SK-N-SH treated with all-trans-retinoic acid at 6 μM for 48 hours (cell line): ENCODE measurements around the gene LRRFIP1.

Source experiments
- ESRRG ChIP-seq: fragments of 250-450 bp; sonication (Bioruptor Pico); IDR thresholded peaks from 2 replicates; pipeline ENCODE4 v1.6.1; 2021; ENCODE audit warnings: mild to moderate bottlenecking
- GLIS3 ChIP-seq: fragments of 250-450 bp; sonication (Bioruptor Pico); IDR thresholded peaks from 2 replicates; pipeline ENCODE4 v1.5.0; 2020; ENCODE audit warnings: mild to moderate bottlenecking, moderate library complexity
- RARB ChIP-seq: fragments of 250-450 bp; sonication (Bioruptor Pico); IDR thresholded peaks from 2 replicates; pipeline ENCODE4 v1.8.0; 2021; ENCODE audit warnings: mild to moderate bottlenecking, moderate library complexity
- TCF4 ChIP-seq: fragments of 250-450 bp; sonication (Bioruptor Pico); IDR thresholded peaks from 2 replicates; pipeline ENCODE4 v1.8.0; 2021; ENCODE audit warnings: mild to moderate bottlenecking, moderate library complexity, borderline replicate concordance
- ZFP30 ChIP-seq: fragments of 450-650 bp; formaldehyde crosslinking; IDR thresholded peaks from 2 replicates; pipeline ENCODE4 v1.5.0; 2022; ENCODE audit warnings: mild to moderate bottlenecking, moderate library complexity
- TF ChIP-seq, protein P1 (sequence below): fragments of 250-450 bp; sonication (Bioruptor Pico); IDR thresholded peaks from 2 replicates; pipeline ENCODE4 v1.5.0; 2020; ENCODE audit warnings: mild to moderate bottlenecking, moderate library complexity
- TF ChIP-seq, protein P2 (sequence below): fragments of 250-450 bp; sonication (Bioruptor Pico); IDR thresholded peaks from 2 replicates; pipeline ENCODE4 v1.8.0; 2021; ENCODE audit warnings: low read depth, mild to moderate bottlenecking, moderate library complexity, borderline replicate concordance

- TF ChIP-seq, protein P1, sequence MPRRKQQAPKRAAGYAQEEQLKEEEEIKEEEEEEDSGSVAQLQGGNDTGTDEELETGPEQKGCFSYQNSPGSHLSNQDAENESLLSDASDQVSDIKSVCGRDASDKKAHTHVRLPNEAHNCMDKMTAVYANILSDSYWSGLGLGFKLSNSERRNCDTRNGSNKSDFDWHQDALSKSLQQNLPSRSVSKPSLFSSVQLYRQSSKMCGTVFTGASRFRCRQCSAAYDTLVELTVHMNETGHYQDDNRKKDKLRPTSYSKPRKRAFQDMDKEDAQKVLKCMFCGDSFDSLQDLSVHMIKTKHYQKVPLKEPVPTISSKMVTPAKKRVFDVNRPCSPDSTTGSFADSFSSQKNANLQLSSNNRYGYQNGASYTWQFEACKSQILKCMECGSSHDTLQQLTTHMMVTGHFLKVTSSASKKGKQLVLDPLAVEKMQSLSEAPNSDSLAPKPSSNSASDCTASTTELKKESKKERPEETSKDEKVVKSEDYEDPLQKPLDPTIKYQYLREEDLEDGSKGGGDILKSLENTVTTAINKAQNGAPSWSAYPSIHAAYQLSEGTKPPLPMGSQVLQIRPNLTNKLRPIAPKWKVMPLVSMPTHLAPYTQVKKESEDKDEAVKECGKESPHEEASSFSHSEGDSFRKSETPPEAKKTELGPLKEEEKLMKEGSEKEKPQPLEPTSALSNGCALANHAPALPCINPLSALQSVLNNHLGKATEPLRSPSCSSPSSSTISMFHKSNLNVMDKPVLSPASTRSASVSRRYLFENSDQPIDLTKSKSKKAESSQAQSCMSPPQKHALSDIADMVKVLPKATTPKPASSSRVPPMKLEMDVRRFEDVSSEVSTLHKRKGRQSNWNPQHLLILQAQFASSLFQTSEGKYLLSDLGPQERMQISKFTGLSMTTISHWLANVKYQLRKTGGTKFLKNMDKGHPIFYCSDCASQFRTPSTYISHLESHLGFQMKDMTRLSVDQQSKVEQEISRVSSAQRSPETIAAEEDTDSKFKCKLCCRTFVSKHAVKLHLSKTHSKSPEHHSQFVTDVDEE (CRISPR knock-in tag) = no peak
- TF ChIP-seq TCF4 (CRISPR knock-in tag) (0 out of 2 replicates have a peak, but pooled peaks have one; percentile 12), ESRRG (no peak), ZFP30 (CRISPR knock-in tag) (no peak), GLIS3 (no peak), RARB (CRISPR knock-in tag) (no peak)
- TF ChIP-seq, protein P2, sequence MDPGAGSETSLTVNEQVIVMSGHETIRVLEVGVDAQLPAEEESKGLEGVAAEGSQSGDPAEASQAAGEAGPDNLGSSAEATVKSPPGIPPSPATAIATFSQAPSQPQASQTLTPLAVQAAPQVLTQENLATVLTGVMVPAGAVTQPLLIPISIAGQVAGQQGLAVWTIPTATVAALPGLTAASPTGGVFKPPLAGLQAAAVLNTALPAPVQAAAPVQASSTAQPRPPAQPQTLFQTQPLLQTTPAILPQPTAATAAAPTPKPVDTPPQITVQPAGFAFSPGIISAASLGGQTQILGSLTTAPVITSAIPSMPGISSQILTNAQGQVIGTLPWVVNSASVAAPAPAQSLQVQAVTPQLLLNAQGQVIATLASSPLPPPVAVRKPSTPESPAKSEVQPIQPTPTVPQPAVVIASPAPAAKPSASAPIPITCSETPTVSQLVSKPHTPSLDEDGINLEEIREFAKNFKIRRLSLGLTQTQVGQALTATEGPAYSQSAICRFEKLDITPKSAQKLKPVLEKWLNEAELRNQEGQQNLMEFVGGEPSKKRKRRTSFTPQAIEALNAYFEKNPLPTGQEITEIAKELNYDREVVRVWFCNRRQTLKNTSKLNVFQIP (CRISPR knock-in tag) = no peak
Measured at GRCh38 chr2:237720957-237721356, 93.6 kb downstream of the LRRFIP1 start.
